IMR-90 (cell line): ENCODE results near the gene CAB39. TPM values are rescaled to one million over a fixed set of nuclear protein-coding genes. Genes with fewer than 3 reads are reported as not detected.

ENCODE experiments used
- ATAC-seq: fragments of 200-7000 bp; cut with Tn5 transposase; 2 replicates; pipeline ENCODE4 v1.9.1; 2020; ENCODE audit warnings: low read depth, mild to moderate bottlenecking, moderate library complexity
- BruUV-seq: library from RNA; stranded (reverse); fragments of 400-500 nt; replicated peaks from 2 replicates; lab custom pipeline; 2021; lab: Mats Ljungman, UMichigan
- CTCF ChIA-PET: fragments of 300-600 bp; formaldehyde crosslinking; extraction: SDS; loops from one replicate; lab custom pipeline; 2021; ENCODE audit warnings: antibody characterized with exemption; lab: Yijun Ruan, JAX
- POLR2A ChIA-PET: fragments of 300-600 bp; sonication (Branson Sonifier 250); formaldehyde crosslinking; loops from one replicate; lab custom pipeline; 2022; ENCODE audit warnings: antibody characterized with exemption; ENCODE audit not compliant: unreplicated experiment; lab: Charles Lee
- DNase-seq: peaks from one replicate; pipeline ENCODE4 v3.0.0; 2013
- H2AFZ ChIP-seq: replicated peaks from 2 replicates; pipeline ENCODE3; 2013; ENCODE audit warnings: low read length, mild to moderate bottlenecking; ENCODE audit not compliant: poor library complexity
- H2AK5ac ChIP-seq: 2 replicates; pipeline ENCODE4 v1.6.1; 2013; ENCODE audit warnings: low read depth, low read length, inconsistent platforms
- H2AK9ac ChIP-seq: replicated peaks from 2 replicates; pipeline ENCODE3; 2013; ENCODE audit warnings: mild to moderate bottlenecking, low read depth, low read length, moderate library complexity; ENCODE audit not compliant: poor library complexity
- H2BK120ac ChIP-seq: 2 replicates; pipeline ENCODE4 v1.6.1; 2013; ENCODE audit warnings: low read depth, low read length, inconsistent platforms
- H2BK15ac ChIP-seq: 3 replicates; pipeline ENCODE4 v1.6.1; 2013; ENCODE audit warnings: low read depth, low read length, inconsistent platforms
- H2BK20ac ChIP-seq: 2 replicates; pipeline ENCODE4 v1.6.1; 2013; ENCODE audit warnings: low read depth, mild to moderate bottlenecking, inconsistent platforms, low read length, moderate library complexity
- H2BK5ac ChIP-seq: 2 replicates; pipeline ENCODE4 v1.6.1; 2013; ENCODE audit warnings: mild to moderate bottlenecking, low read depth, low read length, inconsistent platforms; ENCODE audit not compliant: poor library complexity, severe bottlenecking
- H3K14ac ChIP-seq: replicated peaks from 2 replicates; pipeline ENCODE4 v1.6.1; 2013; ENCODE audit warnings: low read depth, low read length, inconsistent platforms
- H3K18ac ChIP-seq: 2 replicates; pipeline ENCODE4 v1.6.1; 2013; ENCODE audit warnings: low read depth, low read length, control low read depth
- H3K23ac ChIP-seq: 2 replicates; pipeline ENCODE4 v1.6.1; 2013; ENCODE audit warnings: low read depth, low read length, inconsistent platforms
- H3K27ac ChIP-seq: 2 replicates; pipeline ENCODE4 v1.5.1; 2013; ENCODE audit warnings: mild to moderate bottlenecking, control low read depth, low read length; ENCODE audit not compliant: insufficient read depth
- H3K27me3 ChIP-seq: 2 replicates; pipeline ENCODE4 v1.6.1; 2013; ENCODE audit warnings: low read length; ENCODE audit not compliant: control insufficient read depth, insufficient read depth
- H3K36me3 ChIP-seq: 2 replicates; pipeline ENCODE4 v1.6.1; 2013; ENCODE audit warnings: low read length, mixed read lengths; ENCODE audit not compliant: control insufficient read depth, insufficient read depth
- H3K4ac ChIP-seq: 2 replicates; pipeline ENCODE4 v1.6.1; 2013; ENCODE audit warnings: low read depth, low read length, inconsistent platforms
- H3K4me1 ChIP-seq: 2 replicates; pipeline ENCODE4 v1.6.1; 2013; ENCODE audit warnings: low read length, mixed read lengths; ENCODE audit not compliant: control insufficient read depth, insufficient read depth
- H3K4me2 ChIP-seq: 2 replicates; pipeline ENCODE4 v1.6.1; 2013; ENCODE audit warnings: low read depth, mild to moderate bottlenecking, control low read depth, low read length, moderate library complexity
- H3K4me3 ChIP-seq: 2 replicates; pipeline ENCODE4 v1.5.1; 2013; ENCODE audit warnings: low read depth, mild to moderate bottlenecking, control low read depth, low read length, moderate library complexity; ENCODE audit not compliant: insufficient read depth
- H3K56ac ChIP-seq: 2 replicates; pipeline ENCODE4 v1.6.1; 2013; ENCODE audit warnings: low read length, inconsistent platforms; ENCODE audit not compliant: insufficient read depth; ENCODE audit errors: extremely low read depth
- H3K79me1 ChIP-seq, 2 experiments: 2 replicates each; pipeline ENCODE4 v1.6.1; 2013; ENCODE audit warnings: low read length in 2 of 2, inconsistent platforms in 1 of 2, low read depth in 1 of 2
- H3K9ac ChIP-seq: 2 replicates; pipeline ENCODE4 v1.6.1; 2013; ENCODE audit warnings: low read depth, low read length, control low read depth
- H3K9me1 ChIP-seq: 2 replicates; pipeline ENCODE4 v1.6.1; 2013; ENCODE audit warnings: low read length, inconsistent platforms; ENCODE audit not compliant: insufficient read depth
- H3K9me3 ChIP-seq: 2 replicates; pipeline ENCODE4 v1.6.1; 2013; ENCODE audit warnings: low read length; ENCODE audit not compliant: control insufficient read depth, insufficient read depth
- H4K20me1 ChIP-seq: 2 replicates; pipeline ENCODE4 v1.6.1; 2013; ENCODE audit warnings: low read length, inconsistent platforms; ENCODE audit not compliant: insufficient read depth
- H4K5ac ChIP-seq: 2 replicates; pipeline ENCODE4 v1.6.1; 2013; ENCODE audit warnings: mild to moderate bottlenecking, low read depth, low read length, control low read depth
- H4K8ac ChIP-seq, 2 experiments: 2 replicates each; pipeline ENCODE4 v1.6.1; 2013; ENCODE audit warnings: low read depth in 2 of 2, low read length in 2 of 2, control low read depth in 1 of 2, inconsistent platforms in 1 of 2
- H4K91ac ChIP-seq: 2 replicates; pipeline ENCODE4 v1.6.1; 2013; ENCODE audit warnings: low read depth, low read length, inconsistent platforms; ENCODE audit not compliant: insufficient read depth
- CEBPB ChIP-seq: IDR thresholded peaks from 2 replicates; pipeline ENCODE4 v1.6.1; 2012; ENCODE audit warnings: low read depth, low read length, improper control_type of control experiment
- CHD1 ChIP-seq: IDR thresholded peaks from 2 replicates; pipeline ENCODE4 v1.6.1; 2012; ENCODE audit warnings: low read depth, low read length, improper control_type of control experiment
- FOS ChIP-seq: fragments of 150-350 bp; IDR thresholded peaks from 2 replicates; pipeline ENCODE4 v1.6.1; 2016; ENCODE audit warnings: low read depth, low read length
- MAFK ChIP-seq: IDR thresholded peaks from 2 replicates; pipeline ENCODE4 v1.6.1; 2012; ENCODE audit warnings: low read depth, low read length, improper control_type of control experiment
- MAZ ChIP-seq: IDR thresholded peaks from 2 replicates; pipeline ENCODE4 v1.6.1; 2012; ENCODE audit warnings: low read depth, mild to moderate bottlenecking, low read length, improper control_type of control experiment, moderate library complexity, borderline replicate concordance
- MXI1 ChIP-seq: IDR thresholded peaks from 2 replicates; pipeline ENCODE4 v1.6.1; 2012; ENCODE audit warnings: low read depth, mild to moderate bottlenecking, low read length, moderate library complexity, borderline replicate concordance
- NFE2L2 ChIP-seq: fragments of 150-350 bp; IDR thresholded peaks from 2 replicates; pipeline ENCODE4 v1.6.1; 2016; ENCODE audit warnings: low read depth, mild to moderate bottlenecking, low read length
- POLR2A ChIP-seq: IDR thresholded peaks from 2 replicates; pipeline ENCODE4 v1.6.1; 2012; ENCODE audit warnings: mild to moderate bottlenecking, low read depth, low read length
- RCOR1 ChIP-seq: IDR thresholded peaks from 2 replicates; pipeline ENCODE4 v1.6.1; 2012; ENCODE audit warnings: mild to moderate bottlenecking, low read length, improper control_type of control experiment; ENCODE audit not compliant: insufficient replicate concordance
- RFX5 ChIP-seq: IDR thresholded peaks from 2 replicates; pipeline ENCODE4 v1.8.0; 2012; ENCODE audit warnings: low read depth, mild to moderate bottlenecking, low read length, moderate library complexity
- SMC3 ChIP-seq: fragments of 150-350 bp; IDR thresholded peaks from 2 replicates; pipeline ENCODE4 v1.6.1; 2016; ENCODE audit warnings: low read depth, mild to moderate bottlenecking, antibody characterized with exemption, low read length, moderate library complexity
- WGBS, 2 experiments: methylation state at CpG; one replicate each; pipeline versions ENCODE4 v1.1.5 to v1.1.7; 2013; ENCODE audit warnings: missing lambda C conversion rate in 2 of 2; ENCODE audit not compliant: insufficient read length in 1 of 2; ENCODE audit errors: extremely low coverage in 2 of 2; 5-methylcytosine and 5-hydroxymethylcytosine counted together
- dilution Hi-C: fragments of 300-500 bp; cut with HindIII; formaldehyde crosslinking; loops from one replicate; pipeline ENCODE4 v1.14.3; 2018; ENCODE audit warnings: low sequenced_read_pairs; ENCODE audit not compliant: unreplicated experiment
- in situ Hi-C: fragments of 300-500 bp; cut with MboI; formaldehyde crosslinking; loops from 3 replicates; pipeline ENCODE4 v1.14.3; 2019; ENCODE audit warnings: low sequenced_read_pairs, inconsistent platforms, mixed read lengths
- intact Hi-C: fragments of 100-400 bp; cut with micrococcal nuclease; formaldehyde crosslinking; loops from 2 replicates; pipeline ENCODE4 v1.10.0; 2022
- polyA plus RNA-seq, 3 experiments: library from polyadenylated mRNA; depleted of rRNA; stranded (reverse); fragments of >200 nt; gene quantifications; 2 replicates each; pipeline ENCODE4 v1.2.3, GENCODE V29; 2012; ENCODE audit warnings: low replicate concordance in 1 of 3
- total RNA-seq: library from RNA; depleted of rRNA; stranded (reverse); fragments of >200 nt; gene quantifications from 2 replicates; pipeline ENCODE4 v1.2.3, GENCODE V29; 2012
- TF ChIP-seq, protein P1 (sequence below): fragments of 150-350 bp; IDR thresholded peaks from 2 replicates; pipeline ENCODE4 v1.6.1; 2017; ENCODE audit warnings: mild to moderate bottlenecking, antibody characterized with exemption, low read length, low read depth
- TF ChIP-seq, protein P2 (sequence below): fragments of 150-350 bp; IDR thresholded peaks from 2 replicates; pipeline ENCODE4 v1.6.1; 2016; ENCODE audit warnings: low read depth, mild to moderate bottlenecking, low read length, moderate library complexity, borderline replicate concordance

CAB39 gene
- total and polyA plus RNA-seq, 2 of the 4 experiments (the other 2 are of a cell fraction) = 38.2 to 71.7 TPM

DNA sequence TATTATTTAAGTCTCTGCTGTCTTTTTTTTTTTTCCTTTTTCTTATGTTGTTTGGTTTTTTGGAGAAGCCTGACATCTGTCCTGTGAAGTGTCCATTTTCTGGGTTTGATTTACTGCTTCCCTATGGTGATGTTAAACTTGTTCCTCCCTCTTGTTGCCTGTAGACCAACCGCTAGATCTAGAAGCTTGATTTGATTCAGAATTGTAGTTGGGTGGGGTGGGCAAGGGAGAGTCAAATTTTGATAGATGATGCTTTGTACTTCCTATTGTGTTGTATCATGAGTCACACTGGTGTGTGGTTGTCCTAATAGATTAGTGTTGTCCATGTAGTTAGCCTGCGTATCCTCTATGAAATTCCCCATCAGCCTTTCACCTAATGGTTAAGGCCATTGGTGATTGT lies 35.4 kb downstream of the CAB39 start:
- ChIA-PET CTCF (interaction anchor here (1.2 kb wide), 1 partner anchor 34 kb away, joined by 4 read pairs; no protein-coding TSS in a partner anchor), POLR2A (no interaction called here)
- intact Hi-C loops = no loop called here

More for the DNA sequence above, 35.4 kb downstream of the CAB39 start:
- ATAC-seq (no peak), DNase-seq (no peak)
- Histone ChIP-seq H3K4ac (no peak overlapping the region), H2BK15ac (no peak overlapping the region), H4K5ac (no peak overlapping the region), H3K4me3 (no peak overlapping the region), H4K91ac (no peak overlapping the region), H4K20me1 (peaks cover 51% of the 10 kb centered on the region; the same call in 1 of the 2 replicates), H3K56ac (no peak overlapping the region), H3K36me3 (peaks cover 5% of the 10 kb centered on the region), H4K8ac (no peak overlapping the region), H3K27ac (no peak overlapping the region), H3K9ac (no peak overlapping the region), H3K4me1 (peaks cover 6% of the 10 kb centered on the region; the same call in 1 of the 2 replicates), H3K9me1 (peaks cover 4% of the 10 kb centered on the region), H2AK9ac (no peak overlapping the region), H2BK20ac (no peak overlapping the region), H2AK5ac (no peak overlapping the region), H3K23ac (no peak overlapping the region), H3K79me1 (peaks cover 12 to 69% of the 10 kb centered on the region in 2 experiments), H3K18ac (no peak overlapping the region), H2BK120ac (no peak overlapping the region), H2BK5ac (no peak overlapping the region), H3K4me2 (no peak overlapping the region), H3K14ac (no peak overlapping the region), H2AFZ (no peak overlapping the region), H3K9me3 (no peaks in the 10 kb centered on the region), H3K27me3 (no peaks in the 10 kb centered on the region)
- TF ChIP-seq POLR2A (no peak), CHD1 (no peak), MAZ (no peak), RFX5 (no peak), FOS (no peak), RCOR1 (no peak), MXI1 (no peak), MAFK (no peak), NFE2L2 (no peak), CEBPB (no peak), SMC3 (no peak)
- TF ChIP-seq, protein P1, sequence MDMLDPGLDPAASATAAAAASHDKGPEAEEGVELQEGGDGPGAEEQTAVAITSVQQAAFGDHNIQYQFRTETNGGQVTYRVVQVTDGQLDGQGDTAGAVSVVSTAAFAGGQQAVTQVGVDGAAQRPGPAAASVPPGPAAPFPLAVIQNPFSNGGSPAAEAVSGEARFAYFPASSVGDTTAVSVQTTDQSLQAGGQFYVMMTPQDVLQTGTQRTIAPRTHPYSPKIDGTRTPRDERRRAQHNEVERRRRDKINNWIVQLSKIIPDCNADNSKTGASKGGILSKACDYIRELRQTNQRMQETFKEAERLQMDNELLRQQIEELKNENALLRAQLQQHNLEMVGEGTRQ = no peak
- TF ChIP-seq, protein P2, sequence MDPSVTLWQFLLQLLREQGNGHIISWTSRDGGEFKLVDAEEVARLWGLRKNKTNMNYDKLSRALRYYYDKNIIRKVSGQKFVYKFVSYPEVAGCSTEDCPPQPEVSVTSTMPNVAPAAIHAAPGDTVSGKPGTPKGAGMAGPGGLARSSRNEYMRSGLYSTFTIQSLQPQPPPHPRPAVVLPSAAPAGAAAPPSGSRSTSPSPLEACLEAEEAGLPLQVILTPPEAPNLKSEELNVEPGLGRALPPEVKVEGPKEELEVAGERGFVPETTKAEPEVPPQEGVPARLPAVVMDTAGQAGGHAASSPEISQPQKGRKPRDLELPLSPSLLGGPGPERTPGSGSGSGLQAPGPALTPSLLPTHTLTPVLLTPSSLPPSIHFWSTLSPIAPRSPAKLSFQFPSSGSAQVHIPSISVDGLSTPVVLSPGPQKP = no peak
- in situ Hi-C loops (no loop called here), dilution Hi-C loops (no loop called here)
- no TSS peak for BruUV-seq
- 100% methylated on average over 1 of the region's 2 CpGs; no CpG with 5 or more reads in 1 of the 2 experiments for WGBS, 2 experiments
